ENCODE results near the gene MMP17.

DNA sequence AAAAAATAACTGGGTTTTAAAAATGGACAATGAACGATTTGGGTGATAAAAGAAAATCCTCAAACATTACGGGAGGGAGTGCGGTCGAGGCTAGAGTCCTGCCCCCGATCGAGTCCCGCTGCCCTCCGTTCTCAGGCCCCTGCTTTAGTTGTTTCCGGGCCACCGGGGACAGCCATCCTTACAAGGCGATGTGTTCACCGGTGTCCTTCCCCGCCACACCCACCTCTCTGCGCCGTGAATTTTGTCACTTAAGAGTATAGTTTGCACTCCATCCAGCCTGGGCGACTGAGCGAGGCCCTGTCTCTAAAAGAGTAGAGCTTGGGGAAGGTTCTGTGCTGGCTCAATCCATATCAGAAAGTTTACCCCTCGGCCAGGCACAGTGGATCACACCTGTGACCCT, 69.1 kb downstream of the MMP17 start:
- TF ChIP-seq CTCF (IDR thresholded peaks at IDR 0.05) = no peak
- TF ChIP-seq POLR2A (IDR thresholded peaks at IDR 0.05) = no peak

Measured in thyroid gland (tissue), 4 donors.